Measurements from ENCODE around the gene HECTD4.

The HECTD4 gene

DNA sequence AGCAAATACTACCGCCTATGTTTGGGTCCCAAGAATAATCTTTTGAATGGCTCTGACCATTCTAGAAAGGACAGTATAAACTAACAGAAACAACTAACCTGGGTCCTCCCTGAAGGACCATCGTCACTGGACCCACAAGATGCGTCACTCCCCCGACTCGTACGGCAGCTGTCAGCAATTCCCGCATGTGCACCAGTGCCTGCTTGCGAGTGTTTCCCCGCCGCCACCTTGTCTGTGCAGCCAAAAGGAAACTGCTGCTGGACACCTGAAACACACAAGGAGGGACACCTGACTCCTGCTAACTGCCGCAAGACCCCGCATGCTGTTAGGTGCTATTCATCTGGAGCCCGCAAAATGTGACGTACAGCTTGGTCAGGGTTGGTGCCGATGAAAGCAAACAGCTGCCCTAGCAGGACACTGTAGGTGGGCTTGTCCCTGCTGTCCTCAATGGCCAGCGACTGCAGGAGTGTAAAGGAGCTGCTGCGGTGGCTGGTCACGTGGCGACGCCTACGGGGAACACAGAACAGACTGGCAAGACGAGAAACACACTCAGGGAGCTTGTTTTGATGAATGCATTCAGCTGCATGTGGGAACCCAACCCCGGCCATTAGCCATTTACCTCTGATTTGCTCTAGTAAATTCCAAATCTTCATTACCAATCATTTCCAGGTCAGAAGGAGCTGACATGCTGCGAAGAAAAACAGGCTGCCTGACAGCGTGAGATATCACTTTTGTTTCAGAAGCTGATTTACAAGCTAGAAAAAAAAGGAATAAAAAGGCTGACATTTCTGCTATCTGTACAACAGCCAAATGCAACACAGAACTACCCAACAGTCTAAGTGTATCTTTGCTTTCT is 138.7 kb downstream of the HECTD4 start:
- H3K4me2 ChIP-seq (ENCODE audit: low read length) = no peak overlapping the region
- no peak overlapping the region for H2AFZ ChIP-seq
- H3K9me3 ChIP-seq (ENCODE audit: control insufficient read depth, low read length) = no peaks in the 10 kb centered on the region
- no peaks in the 10 kb centered on the region for H3K36me3 ChIP-seq (ENCODE audit: control insufficient read depth, insufficient read depth, low read length)
- H3K9ac ChIP-seq = no peak overlapping the region
- H3K4me3 ChIP-seq (ENCODE audit: low read depth, low read length) = no peak overlapping the region
- H3K27me3 ChIP-seq (ENCODE audit: control insufficient read depth, insufficient read depth, low read length) = no peaks in the 10 kb centered on the region
- H3K4me1 ChIP-seq = no peaks in the 10 kb centered on the region
- TF ChIP-seq, protein P1, sequence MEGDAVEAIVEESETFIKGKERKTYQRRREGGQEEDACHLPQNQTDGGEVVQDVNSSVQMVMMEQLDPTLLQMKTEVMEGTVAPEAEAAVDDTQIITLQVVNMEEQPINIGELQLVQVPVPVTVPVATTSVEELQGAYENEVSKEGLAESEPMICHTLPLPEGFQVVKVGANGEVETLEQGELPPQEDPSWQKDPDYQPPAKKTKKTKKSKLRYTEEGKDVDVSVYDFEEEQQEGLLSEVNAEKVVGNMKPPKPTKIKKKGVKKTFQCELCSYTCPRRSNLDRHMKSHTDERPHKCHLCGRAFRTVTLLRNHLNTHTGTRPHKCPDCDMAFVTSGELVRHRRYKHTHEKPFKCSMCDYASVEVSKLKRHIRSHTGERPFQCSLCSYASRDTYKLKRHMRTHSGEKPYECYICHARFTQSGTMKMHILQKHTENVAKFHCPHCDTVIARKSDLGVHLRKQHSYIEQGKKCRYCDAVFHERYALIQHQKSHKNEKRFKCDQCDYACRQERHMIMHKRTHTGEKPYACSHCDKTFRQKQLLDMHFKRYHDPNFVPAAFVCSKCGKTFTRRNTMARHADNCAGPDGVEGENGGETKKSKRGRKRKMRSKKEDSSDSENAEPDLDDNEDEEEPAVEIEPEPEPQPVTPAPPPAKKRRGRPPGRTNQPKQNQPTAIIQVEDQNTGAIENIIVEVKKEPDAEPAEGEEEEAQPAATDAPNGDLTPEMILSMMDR (IDR thresholded peaks at IDR 0.05) = no peak
- no peaks in the 10 kb centered on the region for H3K79me2 ChIP-seq
- no peak overlapping the region for H3K27ac ChIP-seq

DNA sequence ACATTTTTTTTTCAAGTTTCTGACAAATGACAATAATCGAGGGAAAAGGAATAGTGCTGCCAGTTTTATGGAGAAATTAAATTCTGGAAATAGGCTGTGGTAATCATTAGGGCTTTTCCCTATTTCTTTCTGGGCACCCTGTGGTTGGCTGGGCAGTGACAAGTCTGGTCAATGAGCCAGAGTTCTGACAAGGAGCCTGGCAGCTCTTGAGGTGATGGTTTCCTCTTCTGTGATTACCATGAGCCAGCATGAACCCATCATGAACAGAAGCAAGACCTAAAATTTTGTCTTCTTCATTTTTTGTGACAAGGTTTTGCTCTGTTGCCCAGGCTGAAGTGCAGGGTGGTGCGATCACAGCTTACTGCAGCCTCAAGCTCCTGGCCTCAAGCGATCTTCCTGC is 141.1 kb downstream of the HECTD4 start:
- Histone ChIP-seq H3K36me3 (ENCODE audit: control insufficient read depth, insufficient read depth, low read length) (no peaks in the 10 kb centered on the region), H3K27me3 (ENCODE audit: control insufficient read depth, insufficient read depth, low read length) (no peaks in the 10 kb centered on the region), H3K9me3 (ENCODE audit: control insufficient read depth, low read length) (no peaks in the 10 kb centered on the region), H3K9ac (no peak overlapping the region), H3K4me2 (ENCODE audit: low read length) (no peak overlapping the region), H3K79me2 (no peaks in the 10 kb centered on the region), H2AFZ (no peak overlapping the region), H3K4me1 (no peaks in the 10 kb centered on the region), H3K4me3 (ENCODE audit: low read depth, low read length) (no peak overlapping the region), H3K27ac (no peak overlapping the region)
- TF ChIP-seq, protein P1 (IDR thresholded peaks at IDR 0.05) = no peak

DNA sequence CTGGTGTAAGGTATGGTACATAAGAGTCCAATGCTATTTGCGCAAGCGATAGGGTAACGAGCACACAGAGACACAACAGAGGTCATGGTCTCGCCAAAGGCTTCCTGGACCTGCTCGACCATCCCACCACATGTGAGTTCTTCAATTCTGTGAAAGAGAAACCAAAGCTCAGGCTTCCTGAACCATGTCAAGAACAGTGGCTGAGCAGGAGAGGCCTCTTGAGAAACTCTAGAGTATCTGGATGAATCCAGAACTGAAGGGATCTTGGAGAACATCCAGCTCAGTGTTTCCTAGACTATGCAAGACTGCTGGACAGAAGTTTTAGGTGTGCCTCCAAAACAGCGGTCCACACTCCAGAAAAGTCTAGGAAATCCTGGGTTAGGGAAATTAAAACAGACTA is 142.3 kb downstream of the HECTD4 start:
- Histone ChIP-seq H3K9me3 (ENCODE audit: control insufficient read depth, low read length) (no peaks in the 10 kb centered on the region), H3K4me2 (ENCODE audit: low read length) (no peak overlapping the region), H3K36me3 (ENCODE audit: control insufficient read depth, insufficient read depth, low read length) (no peaks in the 10 kb centered on the region), H3K4me1 (no peaks in the 10 kb centered on the region), H2AFZ (no peak overlapping the region), H3K27me3 (ENCODE audit: control insufficient read depth, insufficient read depth, low read length) (no peaks in the 10 kb centered on the region), H3K4me3 (ENCODE audit: low read depth, low read length) (no peak overlapping the region), H3K27ac (no peak overlapping the region), H3K9ac (no peak overlapping the region), H3K79me2 (no peaks in the 10 kb centered on the region)
- TF ChIP-seq, protein P1 (IDR thresholded peaks at IDR 0.05) = no peak

GRCh38 chr12:112239020-112239419 is 143.2 kb downstream of the HECTD4 start:
- Histone ChIP-seq H3K4me3 (ENCODE audit: low read depth, low read length) (no peak overlapping the region), H3K4me2 (ENCODE audit: low read length) (no peak overlapping the region), H3K36me3 (ENCODE audit: control insufficient read depth, insufficient read depth, low read length) (no peaks in the 10 kb centered on the region), H3K4me1 (no peaks in the 10 kb centered on the region), H3K9me3 (ENCODE audit: control insufficient read depth, low read length) (no peaks in the 10 kb centered on the region), H3K27ac (no peak overlapping the region), H3K27me3 (ENCODE audit: control insufficient read depth, insufficient read depth, low read length) (no peaks in the 10 kb centered on the region), H2AFZ (no peak overlapping the region), H3K9ac (no peak overlapping the region), H3K79me2 (no peaks in the 10 kb centered on the region)
- TF ChIP-seq, protein P1 (IDR thresholded peaks at IDR 0.05) = no peak

DNA sequence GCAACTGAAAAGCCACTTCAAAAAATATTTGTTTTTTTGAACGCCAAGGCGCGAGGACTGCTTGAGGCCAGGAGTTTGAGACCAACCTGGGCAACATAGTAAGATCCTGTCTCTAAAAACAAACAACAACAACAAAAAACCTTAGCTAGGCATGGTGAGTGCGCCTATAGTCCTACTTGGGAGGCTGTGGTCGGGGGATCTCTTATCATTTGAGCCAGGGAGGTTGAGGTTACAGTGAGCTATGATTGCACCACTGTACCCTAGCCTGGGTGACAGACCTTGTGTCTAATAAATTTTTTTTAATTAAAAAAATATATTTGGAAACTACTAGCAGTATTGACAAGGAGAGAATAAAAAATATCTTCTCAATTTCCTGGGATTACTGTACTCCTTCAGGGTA is 143.8 kb downstream of the HECTD4 start:
- TF ChIP-seq, protein P1 (IDR thresholded peaks at IDR 0.05) = no peak
- no peaks in the 10 kb centered on the region for H3K79me2 ChIP-seq
- H3K4me3 ChIP-seq (ENCODE audit: low read depth, low read length) = no peak overlapping the region
- no peaks in the 10 kb centered on the region for H3K4me1 ChIP-seq
- no peaks in the 10 kb centered on the region for H3K9me3 ChIP-seq (ENCODE audit: control insufficient read depth, low read length)
- H3K4me2 ChIP-seq (ENCODE audit: low read length) = no peak overlapping the region
- H3K9ac ChIP-seq = no peak overlapping the region
- H2AFZ ChIP-seq = no peak overlapping the region
- H3K27me3 ChIP-seq (ENCODE audit: control insufficient read depth, insufficient read depth, low read length) = no peaks in the 10 kb centered on the region
- no peaks in the 10 kb centered on the region for H3K36me3 ChIP-seq (ENCODE audit: control insufficient read depth, insufficient read depth, low read length)
- no peak overlapping the region for H3K27ac ChIP-seq

Measured in parathyroid adenoma (tissue), 2 donors.